NCI-H2029 (cell line): ENCODE results near the gene ELMO1.

ENCODE experiments used
- DNase-seq: peaks from one replicate; lab custom pipeline; 2025; lab: John Stamatoyannopoulos, UW

The ELMO1 gene

GRCh38 chr7:37344886-37345579, 103.6 kb downstream of the ELMO1 start:
- DNase-seq = no peak

- DNase-seq = no peak
Measured at GRCh38 chr7:37342688-37343471, 105.8 kb downstream of the ELMO1 start.

- no peak for DNase-seq
Measured at GRCh38 chr7:37342176-37342687, 106.4 kb downstream of the ELMO1 start.

DNA sequence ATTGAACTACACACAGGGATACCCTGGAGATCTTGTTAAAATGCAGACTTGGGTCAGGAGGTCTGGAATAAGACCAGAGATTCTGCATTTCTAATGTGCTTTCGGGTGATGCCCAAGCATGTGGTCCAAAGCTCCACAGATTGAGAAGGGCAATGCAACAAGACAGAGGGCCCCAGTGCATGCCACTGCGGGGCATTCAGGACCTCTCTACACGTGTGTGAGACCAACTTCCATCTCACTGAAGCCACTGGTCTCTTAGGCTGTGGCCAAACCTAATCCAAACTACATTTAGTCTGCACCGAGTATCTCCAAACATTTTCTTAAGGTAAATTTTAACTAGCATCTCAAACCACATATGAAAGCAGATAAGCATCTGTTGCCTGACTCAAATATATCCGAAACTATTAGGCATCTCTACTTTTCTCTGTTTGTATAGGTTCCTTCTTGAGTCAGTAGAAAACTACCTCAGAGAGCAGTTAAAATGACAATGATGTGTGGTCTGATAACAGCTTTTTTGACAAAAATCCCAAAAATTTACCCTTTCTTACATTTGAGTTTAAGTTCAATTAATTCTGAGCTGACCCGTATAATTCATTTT, 107.5 kb downstream of the ELMO1 start:
- no peak for DNase-seq

GRCh38 chr7:37338966-37339365, 109.7 kb downstream of the ELMO1 start:
- DNase-seq = no peak

DNA sequence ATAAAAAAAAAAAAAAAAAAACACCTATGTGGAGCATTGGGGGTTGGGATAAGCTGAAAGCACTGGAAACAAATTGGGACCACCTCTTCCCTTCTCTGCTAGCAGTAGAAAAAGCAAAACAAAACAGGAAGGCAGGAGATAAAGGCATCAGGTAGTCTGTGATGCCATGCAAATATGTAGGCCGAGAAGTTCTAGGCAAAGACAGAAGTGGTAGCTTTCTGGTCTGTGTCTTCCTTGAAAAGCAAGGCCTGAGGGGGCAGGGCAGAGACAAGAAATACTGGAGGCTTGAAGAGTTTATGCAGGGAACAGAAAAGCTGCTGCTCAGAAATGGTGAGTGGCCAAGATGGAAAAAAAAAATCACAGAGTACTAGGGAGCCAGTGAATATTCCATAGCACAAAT, 111.1 kb downstream of the ELMO1 start:
- DNase-seq = no peak

DNA sequence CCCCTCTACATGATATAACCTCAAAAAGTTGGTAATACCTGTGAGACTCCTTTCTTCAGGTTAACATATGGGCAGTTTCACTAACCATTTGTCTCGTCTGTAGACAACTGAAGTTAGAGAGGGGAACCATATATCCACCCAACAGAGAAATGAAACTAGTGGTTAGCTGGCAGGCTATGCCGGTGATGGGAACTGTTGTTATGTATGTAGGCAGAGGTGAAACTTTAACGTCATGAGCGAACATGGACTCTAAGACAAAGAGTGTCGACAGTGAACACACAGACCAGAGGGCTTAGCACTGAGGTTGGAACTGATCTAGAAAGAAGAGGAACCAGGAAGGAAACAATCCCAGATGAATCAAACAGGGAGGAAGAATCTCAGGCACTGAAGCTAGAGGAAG, 112.4 kb downstream of the ELMO1 start:
- DNase-seq = no peak

GRCh38 chr7:37333075-37333474, 115.6 kb downstream of the ELMO1 start:
- DNase-seq = no peak

GRCh38 chr7:37332243-37333016, 116.2 kb downstream of the ELMO1 start:
- DNase-seq = no peak

- DNase-seq = no peak
Measured at GRCh38 chr7:37330775-37331174, 117.9 kb downstream of the ELMO1 start.

DNA sequence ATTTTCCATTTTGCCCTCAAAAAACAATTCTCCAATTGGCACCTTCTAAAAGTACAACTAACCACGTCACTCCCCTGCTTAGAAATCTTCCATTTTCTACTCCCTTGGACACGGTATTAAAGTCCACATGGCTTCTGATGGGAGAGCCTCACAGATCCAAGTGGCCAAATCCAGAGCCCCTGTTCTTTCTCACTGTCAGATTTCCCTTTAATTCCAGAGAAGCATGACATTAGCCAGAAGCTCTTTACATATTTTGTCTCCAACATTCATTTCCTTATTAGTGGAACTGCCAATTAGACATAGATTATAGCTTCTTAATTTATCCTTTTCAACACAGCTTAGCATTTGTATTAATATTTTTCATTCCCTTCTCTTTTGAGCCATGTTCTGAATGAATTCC, 118.7 kb downstream of the ELMO1 start:
- no peak for DNase-seq

GRCh38 chr7:37327288-37327687, 121.4 kb downstream of the ELMO1 start:
- DNase-seq = no peak

DNA sequence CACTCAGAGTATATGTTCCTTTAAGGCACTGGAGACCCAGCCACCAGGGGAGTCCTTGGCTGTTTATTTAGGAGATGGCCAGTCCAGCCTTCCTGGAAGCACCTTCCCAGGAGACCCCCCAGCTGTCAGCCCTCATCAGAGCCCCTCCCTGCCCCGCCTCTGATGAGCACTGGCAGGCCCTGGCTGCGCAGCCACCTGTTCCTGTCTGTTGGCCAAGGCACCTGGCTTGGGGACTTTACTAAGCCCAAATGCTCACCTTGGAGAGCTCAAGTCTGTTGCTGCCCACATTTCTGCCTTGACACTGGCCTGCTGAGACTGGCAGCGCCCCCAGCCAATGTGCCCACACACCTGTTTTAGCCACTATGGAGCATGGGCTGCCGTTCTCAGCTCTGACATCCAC, 124.7 kb downstream of the ELMO1 start:
- DNase-seq = no peak

DNA sequence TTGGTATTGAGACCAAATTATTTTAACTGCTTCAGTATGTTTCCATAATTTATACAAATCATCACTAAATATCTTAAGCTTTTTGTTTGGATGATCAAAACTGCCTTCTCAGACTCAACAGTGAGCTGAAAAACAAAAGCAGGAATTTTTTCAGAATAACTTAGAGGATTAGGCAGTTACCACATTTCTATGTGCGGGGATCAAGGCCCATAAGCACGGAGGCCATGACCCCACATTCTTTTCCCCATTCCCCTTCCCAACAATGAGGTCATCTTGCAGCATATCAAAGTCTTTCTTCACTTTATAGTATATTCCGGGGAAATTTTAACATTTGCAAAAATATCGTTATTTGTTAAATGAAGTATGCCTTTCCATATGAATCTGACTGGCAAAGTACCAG, 125.8 kb downstream of the ELMO1 start:
- no peak for DNase-seq

DNA sequence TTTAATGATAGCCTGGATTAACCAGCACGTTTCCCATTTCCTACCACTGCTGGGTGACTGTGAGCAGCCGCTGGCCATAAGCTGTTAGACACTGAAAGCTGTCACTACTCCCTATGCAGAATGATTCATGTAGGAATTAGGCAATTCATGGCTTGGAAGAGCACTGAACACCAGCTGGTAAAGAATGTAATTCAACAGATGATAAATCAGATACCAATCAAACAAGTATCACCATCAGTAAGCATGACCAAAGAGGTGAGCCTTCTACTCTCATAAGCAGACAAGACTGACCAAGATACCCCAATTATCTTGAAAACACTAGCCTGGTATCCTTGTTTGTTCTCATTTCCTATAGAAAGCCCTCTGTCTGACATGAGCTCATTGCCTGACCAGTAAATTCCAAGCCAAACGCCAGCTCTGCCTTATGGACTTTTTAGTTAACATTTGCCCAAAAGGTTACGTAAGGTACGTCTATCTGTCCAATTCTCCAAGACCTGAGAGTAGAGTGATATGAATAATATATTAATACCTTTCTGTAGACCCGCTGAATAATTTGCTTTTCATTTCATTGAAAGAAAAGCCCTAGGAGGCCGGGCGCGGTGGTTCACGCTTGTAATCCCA, 127.7 kb downstream of the ELMO1 start:
- DNase-seq = no peak

GRCh38 chr7:37320140-37320847, 128.4 kb downstream of the ELMO1 start:
- DNase-seq = no peak

DNA sequence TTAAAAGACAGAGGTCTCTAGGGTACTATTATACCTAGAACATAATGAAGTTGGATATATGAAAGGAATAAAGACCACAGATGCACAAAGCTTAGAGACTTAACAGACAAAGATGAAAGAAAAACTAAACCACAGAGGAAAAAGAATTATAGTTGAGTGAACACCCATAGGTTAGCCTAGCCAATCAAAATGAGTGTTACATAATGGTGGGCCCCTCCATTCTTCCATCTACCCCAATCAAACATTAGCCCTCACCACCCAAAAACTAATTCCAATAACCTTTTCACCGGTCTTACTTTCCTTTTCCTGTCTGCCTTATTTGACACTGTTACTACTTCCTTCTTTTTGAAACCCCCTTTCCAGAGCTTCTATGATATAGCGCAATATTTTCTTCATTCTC, 130.1 kb downstream of the ELMO1 start:
- DNase-seq = no peak

DNA sequence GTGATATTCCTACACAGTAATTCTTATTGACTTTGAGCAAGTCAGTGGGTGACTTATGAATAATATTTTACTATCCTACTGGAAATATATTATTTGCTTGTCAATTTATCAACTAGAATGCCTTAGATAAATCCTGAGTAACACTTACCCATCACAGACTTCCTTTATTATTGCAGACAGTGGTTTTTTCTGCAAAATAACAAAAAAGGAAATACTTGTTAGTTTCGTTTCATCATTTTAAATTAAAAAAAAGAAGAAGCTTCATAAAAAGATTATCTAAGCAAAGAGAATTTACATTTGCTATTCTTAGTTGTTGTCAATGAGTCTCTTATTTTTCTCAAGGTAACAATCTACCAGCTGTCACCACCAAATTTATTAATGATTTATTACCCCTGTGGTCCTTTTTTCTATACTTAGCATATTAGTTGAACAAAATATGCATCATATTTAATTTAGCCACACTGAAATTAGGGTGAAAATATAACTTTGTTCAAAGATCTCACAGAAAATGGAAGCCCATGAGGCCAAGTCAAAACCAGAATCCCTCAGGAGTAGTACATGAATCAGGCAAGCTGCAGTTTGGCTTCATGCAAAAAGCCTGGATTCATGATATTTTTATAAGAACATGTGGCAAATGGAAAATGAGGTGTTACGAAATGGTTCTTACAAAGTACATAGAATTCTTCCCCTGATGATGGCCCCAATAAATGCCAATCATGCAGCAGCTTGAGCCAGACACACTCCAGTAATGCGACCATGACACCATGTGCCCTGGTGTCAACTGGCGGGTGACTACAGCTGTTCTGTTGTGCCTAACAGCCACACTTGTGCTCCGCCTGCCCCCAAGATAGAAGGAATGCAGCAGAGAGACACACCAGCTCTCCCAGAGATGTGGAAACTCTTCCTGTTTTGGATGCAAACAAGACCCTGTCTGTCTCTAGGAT, 132.6 kb downstream of the ELMO1 start:
- DNase-seq = no peak

DNA sequence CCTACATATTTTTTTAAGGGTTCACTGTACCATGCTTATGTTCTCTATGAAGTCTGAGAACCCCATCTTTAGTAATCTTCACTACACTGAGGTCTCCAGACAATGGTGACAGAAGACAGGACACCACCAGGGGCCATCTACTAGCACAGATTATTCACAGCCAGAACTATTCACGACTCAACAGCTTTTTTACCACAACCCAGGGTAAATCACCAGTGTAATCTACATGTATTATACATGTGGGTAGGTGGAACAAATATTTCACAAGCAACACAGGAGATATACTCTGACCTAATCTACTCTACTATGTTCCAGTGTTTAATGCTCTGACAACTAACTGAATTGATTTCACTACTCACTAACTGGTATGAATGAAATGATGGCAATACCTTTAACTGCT, 136.1 kb downstream of the ELMO1 start:
- DNase-seq = no peak

DNA sequence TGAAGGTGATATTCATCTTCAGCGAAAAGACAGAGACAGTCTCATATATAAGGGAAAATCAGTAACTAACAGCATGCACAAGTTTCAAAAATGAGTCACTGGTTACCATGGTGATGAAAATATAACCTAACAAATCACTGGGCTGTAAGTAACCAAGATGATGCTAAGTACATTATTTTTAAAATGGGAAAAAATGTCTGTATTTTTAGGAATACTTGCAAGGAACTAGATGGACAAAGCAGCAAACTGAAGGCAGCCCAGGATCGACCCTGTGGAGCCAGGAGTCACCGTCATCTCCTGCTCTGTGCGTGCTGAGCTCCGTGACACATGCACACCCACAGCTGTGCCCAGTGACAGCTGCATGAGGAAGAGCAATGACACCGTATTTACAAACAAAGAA, 137.3 kb downstream of the ELMO1 start:
- DNase-seq = no peak
